Neural cell (in vitro differentiated cells): Measurements from ENCODE around the gene PARM1. TPM values are rescaled to one million over a fixed set of nuclear protein-coding genes. Genes with fewer than 3 reads are reported as not detected.

Experiments used
- H2AFZ ChIP-seq: fragments of 200-600, 300-800 bp; sonication (generic), shearing (Covaris generic); 2 replicates; pipeline ENCODE4 v1.6.0; 2014; ENCODE audit warnings: low read depth, mild to moderate bottlenecking, antibody characterized with exemption, low read length, moderate library complexity
- H3F3A ChIP-seq: fragments of 200-600 bp; shearing (Covaris generic); 2 replicates; pipeline ENCODE4 v1.6.1; 2016; ENCODE audit warnings: mild to moderate bottlenecking, moderate library complexity, mixed read lengths, antibody characterized with exemption, low read length; ENCODE audit not compliant: insufficient read depth, poor library complexity, severe bottlenecking
- H3K27ac ChIP-seq: fragments of 200-600, 300-800 bp; sonication (generic), shearing (Covaris generic); 2 replicates; pipeline ENCODE4 v1.5.1; 2014; ENCODE audit warnings: mild to moderate bottlenecking, low read length, moderate library complexity
- H3K27me3 ChIP-seq: fragments of 300-800, 200-600 bp; sonication (generic), shearing (Covaris generic); 2 replicates; pipeline ENCODE4 v1.6.0; 2014; ENCODE audit warnings: mild to moderate bottlenecking, low read depth, low read length, moderate library complexity; ENCODE audit not compliant: insufficient read depth
- H3K36me3 ChIP-seq: fragments of 300-800, 200-600 bp; sonication (generic), shearing (Covaris generic); 2 replicates; pipeline ENCODE4 v1.5.1; 2014; ENCODE audit warnings: mild to moderate bottlenecking, antibody characterized with exemption, low read length, moderate library complexity; ENCODE audit not compliant: insufficient read depth
- H3K4me2 ChIP-seq: fragments of 300-800, 200-600 bp; sonication (generic), shearing (Covaris generic); 2 replicates; pipeline ENCODE4 v1.6.0; 2014; ENCODE audit warnings: mild to moderate bottlenecking, low read length
- H3K4me3 ChIP-seq: fragments of 300-800, 200-600 bp; sonication (generic), shearing (Covaris generic); 2 replicates; pipeline ENCODE4 v1.5.1; 2014; ENCODE audit warnings: mild to moderate bottlenecking, low read length, moderate library complexity
- H3K79me2 ChIP-seq: fragments of 200-600 bp; shearing (Covaris generic); replicated peaks from 2 replicates; pipeline ENCODE4 v1.6.0; 2014; ENCODE audit warnings: mild to moderate bottlenecking, low read length, moderate library complexity; ENCODE audit not compliant: insufficient read depth
- H3K9ac ChIP-seq: fragments of 300-800, 200-600 bp; sonication (generic), shearing (Covaris generic); 2 replicates; pipeline ENCODE4 v1.6.1; 2016; ENCODE audit warnings: mild to moderate bottlenecking, low read length, mixed read lengths
- H3K9me2 ChIP-seq: fragments of 200-600 bp; shearing (Covaris generic); 2 replicates; pipeline ENCODE4 v1.6.1; 2016; ENCODE audit warnings: mild to moderate bottlenecking, low read length, mixed read lengths; ENCODE audit not compliant: insufficient read depth
- H3K9me3 ChIP-seq: fragments of 200-600, 300-800 bp; sonication (generic), shearing (Covaris generic); 2 replicates; pipeline ENCODE4 v1.6.1; 2016; ENCODE audit warnings: mild to moderate bottlenecking, mixed run types, low read length, moderate library complexity, mixed read lengths
- H4K20me1 ChIP-seq: fragments of 200-600 bp; shearing (Covaris generic); 2 replicates; pipeline ENCODE4 v1.6.1; 2016; ENCODE audit warnings: mild to moderate bottlenecking, mixed run types; ENCODE audit not compliant: insufficient read depth
- CTCF ChIP-seq: fragments of 450-650 bp; IDR thresholded peaks from 2 replicates; pipeline ENCODE4 v1.5.1; 2014; ENCODE audit warnings: antibody characterized with exemption, mild to moderate bottlenecking, moderate library complexity; ENCODE audit not compliant: poor library complexity, severe bottlenecking
- EP300 ChIP-seq: fragments of 450-650 bp; conservative IDR thresholded peaks from 2 replicates; pipeline ENCODE4 v1.6.1; 2014; ENCODE audit warnings: antibody characterized with exemption, mild to moderate bottlenecking, moderate library complexity; ENCODE audit not compliant: poor library complexity, severe bottlenecking
- EZH2 ChIP-seq: fragments of 200-600, 300-800 bp; shearing (Covaris generic), sonication (generic); IDR thresholded peaks from 2 replicates; pipeline ENCODE4 v1.6.1; 2014; ENCODE audit warnings: antibody characterized with exemption, low read length, borderline replicate concordance, mild to moderate bottlenecking; ENCODE audit not compliant: insufficient read depth, poor library complexity, severe bottlenecking
- MXI1 ChIP-seq: fragments of 450-650 bp; conservative IDR thresholded peaks from 2 replicates; pipeline ENCODE4 v1.6.1; 2014; ENCODE audit warnings: antibody characterized with exemption, mild to moderate bottlenecking; ENCODE audit not compliant: poor library complexity, severe bottlenecking
- POLR2AphosphoS5 ChIP-seq: IDR thresholded peaks from 2 replicates; pipeline ENCODE4 v1.6.1; 2012
- RAD21 ChIP-seq: fragments of 450-650 bp; conservative IDR thresholded peaks from 2 replicates; pipeline ENCODE4 v1.6.1; 2014; ENCODE audit warnings: antibody characterized with exemption, mild to moderate bottlenecking, moderate library complexity
- SMC3 ChIP-seq: fragments of 450-650 bp; conservative IDR thresholded peaks from 2 replicates; pipeline ENCODE4 v1.6.1; 2014; ENCODE audit warnings: antibody characterized with exemption, mild to moderate bottlenecking, moderate library complexity; ENCODE audit not compliant: poor library complexity
- TAF1 ChIP-seq: IDR thresholded peaks from 2 replicates; pipeline ENCODE4 v1.6.1; 2012; ENCODE audit warnings: low read depth
- polyA plus RNA-seq: library from polyadenylated mRNA; depleted of rRNA; stranded (reverse); fragments of >200 nt; gene quantifications from 2 replicates; pipeline ENCODE4 v1.2.3, GENCODE V29; 2014
- TF ChIP-seq, protein P1 (sequence below): IDR thresholded peaks from 2 replicates; pipeline ENCODE4 v1.6.1; 2012; ENCODE audit warnings: borderline replicate concordance

PARM1 gene
- polyA plus RNA-seq, 1 donor from 2014 or later, result 1.3 TPM

DNA sequence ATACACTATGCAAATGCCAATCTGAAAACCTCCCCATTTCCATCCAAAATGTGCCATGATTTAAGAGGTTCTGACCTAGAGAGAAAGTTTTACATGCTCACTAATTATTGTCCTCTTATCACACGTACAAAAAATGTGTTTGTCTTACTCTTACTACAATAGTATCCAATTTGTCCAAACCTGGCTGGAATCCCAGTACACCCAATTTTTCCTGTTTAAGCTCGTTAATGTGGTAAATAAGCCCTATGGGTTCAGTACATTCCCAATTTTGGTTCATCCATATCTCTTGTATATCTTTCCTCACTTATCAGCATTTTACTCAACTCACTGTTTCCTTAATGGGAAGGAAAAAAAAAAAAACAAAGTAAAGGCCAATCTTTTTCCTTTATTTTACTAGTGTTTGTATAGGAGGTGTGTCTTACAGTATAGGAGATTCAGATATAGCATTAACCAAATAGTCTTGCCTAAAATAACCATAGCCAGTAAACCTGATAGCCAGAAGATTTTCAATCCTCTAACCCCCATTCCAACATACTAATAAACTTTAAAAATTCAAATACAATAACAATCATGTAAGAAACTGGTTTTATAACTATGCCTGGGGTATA lies 109.8 kb downstream of the PARM1 start:
- H3K9me2 ChIP-seq, result no peaks in the 10 kb centered on the region
- H3K4me3 ChIP-seq, result no peak overlapping the region
- no peak overlapping the region for H3K27ac ChIP-seq
- H3K9ac ChIP-seq, result no peak overlapping the region
- H3K36me3 ChIP-seq, result no peaks in the 10 kb centered on the region
- no peaks in the 10 kb centered on the region for H3F3A ChIP-seq
- no peaks in the 10 kb centered on the region for H3K9me3 ChIP-seq
- H4K20me1 ChIP-seq, result no peaks in the 10 kb centered on the region
- H3K27me3 ChIP-seq, result no peaks in the 10 kb centered on the region
- H2AFZ ChIP-seq, result no peak overlapping the region
- TF ChIP-seq EZH2 (no peak), RAD21 (no peak), POLR2AphosphoS5 (no peak), SMC3 (no peak), CTCF (no peak), MXI1 (no peak), TAF1 (no peak), EP300 (no peak)
- TF ChIP-seq, protein P1, sequence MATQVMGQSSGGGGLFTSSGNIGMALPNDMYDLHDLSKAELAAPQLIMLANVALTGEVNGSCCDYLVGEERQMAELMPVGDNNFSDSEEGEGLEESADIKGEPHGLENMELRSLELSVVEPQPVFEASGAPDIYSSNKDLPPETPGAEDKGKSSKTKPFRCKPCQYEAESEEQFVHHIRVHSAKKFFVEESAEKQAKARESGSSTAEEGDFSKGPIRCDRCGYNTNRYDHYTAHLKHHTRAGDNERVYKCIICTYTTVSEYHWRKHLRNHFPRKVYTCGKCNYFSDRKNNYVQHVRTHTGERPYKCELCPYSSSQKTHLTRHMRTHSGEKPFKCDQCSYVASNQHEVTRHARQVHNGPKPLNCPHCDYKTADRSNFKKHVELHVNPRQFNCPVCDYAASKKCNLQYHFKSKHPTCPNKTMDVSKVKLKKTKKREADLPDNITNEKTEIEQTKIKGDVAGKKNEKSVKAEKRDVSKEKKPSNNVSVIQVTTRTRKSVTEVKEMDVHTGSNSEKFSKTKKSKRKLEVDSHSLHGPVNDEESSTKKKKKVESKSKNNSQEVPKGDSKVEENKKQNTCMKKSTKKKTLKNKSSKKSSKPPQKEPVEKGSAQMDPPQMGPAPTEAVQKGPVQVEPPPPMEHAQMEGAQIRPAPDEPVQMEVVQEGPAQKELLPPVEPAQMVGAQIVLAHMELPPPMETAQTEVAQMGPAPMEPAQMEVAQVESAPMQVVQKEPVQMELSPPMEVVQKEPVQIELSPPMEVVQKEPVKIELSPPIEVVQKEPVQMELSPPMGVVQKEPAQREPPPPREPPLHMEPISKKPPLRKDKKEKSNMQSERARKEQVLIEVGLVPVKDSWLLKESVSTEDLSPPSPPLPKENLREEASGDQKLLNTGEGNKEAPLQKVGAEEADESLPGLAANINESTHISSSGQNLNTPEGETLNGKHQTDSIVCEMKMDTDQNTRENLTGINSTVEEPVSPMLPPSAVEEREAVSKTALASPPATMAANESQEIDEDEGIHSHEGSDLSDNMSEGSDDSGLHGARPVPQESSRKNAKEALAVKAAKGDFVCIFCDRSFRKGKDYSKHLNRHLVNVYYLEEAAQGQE, result no peak
- no peaks in the 10 kb centered on the region for H3K79me2 ChIP-seq
- no peak overlapping the region for H3K4me2 ChIP-seq

GRCh38 chr4:75046226-75046625 lies 113.3 kb downstream of the PARM1 start:
- no peaks in the 10 kb centered on the region for H3K27me3 ChIP-seq
- no peaks in the 10 kb centered on the region for H3K9me3 ChIP-seq
- H2AFZ ChIP-seq, result no peak overlapping the region
- H3K4me2 ChIP-seq, result no peak overlapping the region
- no peak overlapping the region for H3K4me3 ChIP-seq
- no peak overlapping the region for H3K27ac ChIP-seq
- no peak overlapping the region for H3K9ac ChIP-seq
- H3K9me2 ChIP-seq, result no peaks in the 10 kb centered on the region
- no peaks in the 10 kb centered on the region for H3F3A ChIP-seq
- H3K36me3 ChIP-seq, result no peaks in the 10 kb centered on the region
- no peaks in the 10 kb centered on the region for H4K20me1 ChIP-seq
- H3K79me2 ChIP-seq, result no peaks in the 10 kb centered on the region
- TF ChIP-seq EP300, result no peak
- no peak for TF ChIP-seq EZH2
- TF ChIP-seq MXI1, result no peak
- TF ChIP-seq, protein P1, result no peak
- no peak for TF ChIP-seq CTCF
- TF ChIP-seq TAF1, result no peak
- TF ChIP-seq RAD21, result no peak
- no peak for TF ChIP-seq POLR2AphosphoS5
- no peak for TF ChIP-seq SMC3
